Measurements from ENCODE around the gene NEO1.

- no peak for TF ChIP-seq CTCF (IDR thresholded peaks at IDR 0.05)
- TF ChIP-seq ZFX (IDR thresholded peaks at IDR 0.05; ENCODE audit: borderline replicate concordance) = no peak
Observed at GRCh38 chr15:73338606-73339374, 286.5 kb downstream of the NEO1 start.
